GM23248 (cell line): ENCODE data around the gene CDC7.

Experiments
- EZH2 ChIP-seq: fragments of 200-600 bp; sonication (generic); IDR thresholded peaks from 2 replicates; pipeline ENCODE4 v1.6.1; 2018; ENCODE audit warnings: antibody characterized with exemption, mild to moderate bottlenecking; ENCODE audit not compliant: insufficient read depth, poor library complexity, severe bottlenecking
- EZH2phosphoT487 ChIP-seq: fragments of 200-600 bp; sonication (generic); IDR thresholded peaks from 2 replicates; pipeline ENCODE4 v1.6.1; 2018; ENCODE audit warnings: antibody characterized with exemption, moderate library complexity, mild to moderate bottlenecking, low read depth; ENCODE audit not compliant: insufficient read depth

GRCh38 chr1:91506071-91506470, 5.4 kb downstream of the CDC7 start:
- TF ChIP-seq EZH2 = no peak
- no peak for TF ChIP-seq EZH2phosphoT487
